Activated CD4-positive, CD25-positive, alpha-beta regulatory T cell treated with anti-CD3 and anti-CD28 coated beads, Interleukin-2, amount 50 U/mL, for 16 hours (primary cell): ENCODE data around the gene EZH2.

Experiments
- DNase-seq: peaks from one replicate; pipeline ENCODE4 v3.0.0-alpha.2; 2020; ENCODE audit warnings: low read depth, low spot score

EZH2 gene

DNA sequence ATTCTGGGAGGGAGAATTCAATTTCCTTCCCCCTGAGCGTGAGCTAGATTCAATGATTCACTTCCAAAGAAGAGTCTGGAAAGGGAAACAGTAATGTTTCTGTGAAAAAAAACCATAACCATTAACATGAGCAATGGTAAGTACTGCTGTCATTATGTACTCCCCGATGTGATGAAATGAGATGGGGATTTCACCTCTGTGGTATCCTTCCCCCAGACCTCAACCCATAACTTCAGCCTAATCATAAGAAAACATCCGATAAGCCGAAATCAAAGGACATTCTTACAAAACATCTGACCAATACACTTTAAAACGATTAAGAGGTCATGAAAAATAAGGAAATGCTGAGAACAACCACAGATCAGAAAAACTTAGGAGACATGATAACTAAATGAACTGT lies 27.2 kb downstream of the EZH2 start:
- no peak for DNase-seq

DNA sequence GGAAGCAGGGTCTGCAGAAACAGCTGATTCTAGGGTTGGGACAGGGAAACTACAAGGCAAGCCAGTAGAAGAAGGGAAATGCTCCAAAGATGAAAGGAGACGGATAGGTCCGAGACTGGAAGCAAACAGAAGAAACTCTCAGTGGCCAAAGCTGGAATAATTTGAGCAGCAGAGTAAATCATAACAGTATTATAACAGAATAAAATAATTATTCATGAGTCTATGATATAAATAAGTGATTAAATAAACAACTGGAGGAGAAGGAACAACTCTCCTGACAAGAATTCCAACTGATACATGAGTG lies 27.6 kb downstream of the EZH2 start:
- DNase-seq, result no peak

DNA sequence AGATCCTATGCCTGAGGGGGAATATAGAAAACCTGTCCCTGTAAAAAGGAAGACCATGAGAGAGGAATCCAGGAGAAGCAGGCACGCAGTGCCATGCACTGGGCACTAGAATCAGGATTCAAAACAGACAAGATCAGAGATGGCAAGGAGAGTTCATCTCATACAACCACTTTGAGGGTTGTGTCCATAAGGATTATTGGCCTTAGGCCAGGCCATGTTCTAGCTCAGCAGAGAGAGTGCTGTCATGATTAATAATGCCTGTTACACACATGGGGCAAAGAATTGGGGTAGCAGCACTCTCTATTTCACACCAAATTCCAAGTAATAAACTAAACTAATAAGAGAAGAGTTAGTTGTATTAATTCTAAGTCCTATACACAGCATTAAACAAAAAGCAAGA lies 29.1 kb downstream of the EZH2 start:
- no peak for DNase-seq

DNA sequence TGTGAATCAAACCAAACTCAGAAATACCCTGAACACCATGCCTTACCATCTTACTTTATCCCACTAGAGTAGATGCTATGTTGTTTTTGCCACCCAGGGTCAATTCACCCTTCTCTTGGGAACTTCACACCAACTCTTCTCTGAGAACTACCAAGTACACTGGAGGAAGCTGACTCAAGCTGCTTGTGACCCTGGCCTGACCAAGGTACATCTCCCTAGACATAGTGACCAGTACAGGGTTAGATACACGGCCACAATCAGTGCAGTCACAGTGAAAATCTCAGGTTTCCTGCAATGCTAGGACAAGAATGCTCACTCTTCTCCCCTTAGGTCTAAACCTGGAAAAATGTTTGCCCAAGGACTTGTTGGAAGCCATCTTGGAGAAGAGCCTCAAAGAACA lies 31.8 kb downstream of the EZH2 start:
- DNase-seq, result no peak

DNA sequence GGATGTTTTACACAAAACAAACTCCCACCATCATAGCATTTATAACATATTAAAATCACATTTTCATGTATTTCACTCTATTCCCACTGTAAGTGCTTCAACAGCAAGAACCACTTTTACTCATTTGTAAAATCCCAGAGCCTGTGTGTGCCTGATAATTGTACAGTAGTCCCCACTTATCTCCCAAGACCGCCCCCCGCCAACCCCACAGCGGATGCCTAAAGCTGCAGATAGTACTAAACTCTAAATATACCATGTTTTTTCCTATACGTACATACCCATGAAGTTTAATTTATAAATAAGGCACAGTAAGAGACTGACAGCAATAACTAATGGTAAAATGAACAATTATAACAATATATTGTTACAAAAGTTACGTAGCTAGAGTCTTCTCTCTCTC lies 33.5 kb downstream of the EZH2 start:
- DNase-seq, result no peak

DNA sequence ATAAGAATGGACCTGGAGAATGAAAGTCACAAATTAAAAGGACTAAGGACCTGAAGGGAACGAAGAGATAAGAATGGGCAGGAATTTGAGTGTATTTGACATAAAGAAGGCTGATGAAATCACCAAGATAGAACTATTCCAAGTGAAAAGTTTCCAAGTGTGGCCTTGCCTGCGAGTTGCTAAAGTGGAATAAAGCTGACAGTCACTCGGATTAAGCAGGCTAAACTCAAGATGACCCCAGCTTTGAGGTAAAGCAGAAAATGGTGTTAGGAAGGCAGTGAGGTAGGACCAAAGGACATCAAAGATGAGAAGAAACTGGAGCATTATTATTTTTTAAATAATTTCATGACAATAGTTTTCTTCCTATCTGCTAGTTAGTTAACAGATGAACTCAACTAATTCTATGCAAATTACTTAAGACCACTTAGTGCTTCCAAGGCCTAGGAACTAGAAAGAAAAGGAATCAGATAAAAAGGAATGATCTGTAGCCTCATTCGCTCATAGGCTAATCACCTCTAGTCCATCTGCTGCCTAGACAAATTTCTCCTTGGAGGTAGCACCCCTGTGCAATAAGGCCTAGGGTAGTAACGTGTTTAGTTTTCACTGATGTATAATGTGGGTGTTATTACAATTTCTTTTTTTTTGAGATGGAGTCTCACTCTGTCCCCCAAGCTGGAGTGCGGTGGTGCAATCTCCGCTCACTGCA lies 34.5 kb downstream of the EZH2 start:
- DNase-seq, result no peak

DNA sequence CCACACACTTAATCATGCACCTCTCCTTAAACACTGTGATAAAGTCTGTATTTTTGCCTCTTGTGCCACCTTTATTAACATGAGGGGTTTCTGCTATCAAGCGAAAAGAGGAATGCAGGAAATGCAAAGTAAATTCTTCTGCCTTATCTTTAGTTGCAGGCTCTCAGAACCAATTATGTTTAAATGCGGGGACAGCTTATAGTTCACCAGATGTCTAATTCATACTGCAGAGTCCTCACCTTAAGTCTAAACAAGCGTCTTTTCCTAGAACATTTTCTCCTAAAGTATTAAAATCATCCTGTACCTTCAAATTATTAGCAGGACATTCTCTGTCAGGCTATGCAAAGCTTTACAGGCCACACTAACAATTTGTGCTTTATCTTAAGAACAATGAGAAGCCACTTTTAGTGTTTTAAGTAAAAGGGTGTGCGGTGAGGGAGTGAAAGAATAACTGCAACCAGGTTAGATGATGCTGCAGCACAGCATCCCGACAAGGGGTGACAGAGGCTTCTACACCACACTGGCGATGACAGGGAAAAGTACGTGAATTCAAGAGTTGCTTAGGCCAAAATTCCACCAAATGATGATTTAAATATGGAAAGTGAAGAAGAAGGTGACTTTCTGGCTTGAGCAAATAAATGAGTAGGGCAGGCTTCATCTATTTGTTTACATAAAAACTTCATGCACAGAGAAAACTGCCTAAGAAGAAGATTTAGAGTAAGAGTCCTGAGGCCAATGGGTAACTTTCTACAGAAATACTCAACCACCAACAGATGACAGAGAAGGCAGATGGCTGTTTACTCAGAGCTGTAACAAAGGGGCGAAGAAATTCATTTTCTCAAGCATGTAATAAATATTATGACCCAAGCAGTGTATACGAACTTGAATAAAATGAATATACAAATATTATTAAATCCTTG lies 36.0 kb downstream of the EZH2 start:
- no peak for DNase-seq

DNA sequence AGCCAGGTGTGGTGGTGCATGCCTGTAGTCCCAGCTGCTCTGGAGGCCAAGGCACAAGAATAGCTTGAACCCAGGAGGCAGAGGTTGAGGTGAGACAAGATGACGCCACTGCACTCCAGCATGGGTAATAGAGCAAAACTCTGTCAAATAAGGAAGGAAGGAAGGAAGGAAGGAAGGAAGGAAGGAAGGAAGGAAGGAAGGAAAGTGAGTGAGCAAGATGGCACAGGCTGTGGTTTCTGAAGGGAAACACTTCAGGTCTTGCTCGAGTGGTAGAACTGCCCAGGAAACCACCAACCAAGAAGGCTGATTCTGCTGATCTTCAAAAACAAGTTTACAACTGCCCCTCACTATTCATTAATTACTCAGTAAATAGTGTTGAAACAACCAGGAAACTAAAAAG lies 45.2 kb downstream of the EZH2 start:
- no peak for DNase-seq

DNA sequence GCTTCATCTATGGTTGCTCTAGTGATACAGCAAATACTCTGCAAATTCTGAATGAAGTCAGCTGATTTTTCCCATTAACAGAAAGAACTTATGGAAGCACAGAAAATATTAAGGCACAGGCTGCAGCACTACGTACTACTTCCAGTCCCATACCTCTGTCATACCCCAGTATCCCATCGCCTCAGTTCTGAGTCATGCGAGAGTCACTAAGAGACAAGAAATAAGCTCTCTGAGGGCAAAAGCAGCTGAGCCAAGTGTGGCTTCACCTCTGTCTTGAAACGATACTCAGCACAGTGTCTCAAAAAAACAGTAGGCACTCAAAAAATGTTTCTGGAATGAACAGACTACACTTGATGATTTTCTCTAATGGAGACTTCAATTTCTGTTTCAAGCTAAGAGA lies 48.2 kb downstream of the EZH2 start:
- no peak for DNase-seq

DNA sequence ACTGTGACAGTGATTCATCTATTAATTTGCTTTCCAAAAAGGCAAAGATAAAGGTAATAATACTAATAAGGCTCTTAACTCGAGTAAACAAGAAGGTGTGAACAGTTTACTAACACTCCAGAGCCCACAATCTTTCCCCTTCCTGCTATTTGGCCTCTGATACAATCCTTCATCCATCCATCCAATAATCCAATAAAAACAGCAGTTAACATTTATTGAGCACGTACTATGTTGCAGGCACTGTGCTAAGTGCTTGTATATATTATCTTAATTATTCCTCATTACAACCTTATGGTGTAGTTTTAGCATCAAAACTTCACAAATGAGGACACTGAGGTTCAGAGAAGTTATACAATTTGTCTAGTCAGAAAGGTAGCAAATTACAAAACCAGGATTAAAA lies 49.5 kb downstream of the EZH2 start:
- no peak for DNase-seq

DNA sequence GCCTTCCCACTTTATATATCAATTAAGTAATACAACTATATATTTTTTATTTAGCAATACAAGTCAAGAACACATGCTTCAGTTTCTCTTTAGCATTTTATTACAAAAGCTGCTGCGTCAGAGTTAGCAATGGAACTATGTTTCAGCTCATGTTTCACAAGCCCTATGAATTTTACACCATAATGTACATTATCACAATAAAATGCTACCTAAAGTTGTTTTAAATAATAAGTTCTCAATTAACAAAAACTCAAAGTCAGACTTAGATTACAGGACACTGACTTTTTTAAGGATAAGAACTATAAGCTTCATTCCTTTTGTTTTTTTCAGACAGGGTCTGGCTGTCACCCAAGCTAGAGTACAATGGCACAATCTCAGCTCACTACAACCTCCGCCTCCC lies 52.3 kb downstream of the EZH2 start:
- no peak for DNase-seq

DNA sequence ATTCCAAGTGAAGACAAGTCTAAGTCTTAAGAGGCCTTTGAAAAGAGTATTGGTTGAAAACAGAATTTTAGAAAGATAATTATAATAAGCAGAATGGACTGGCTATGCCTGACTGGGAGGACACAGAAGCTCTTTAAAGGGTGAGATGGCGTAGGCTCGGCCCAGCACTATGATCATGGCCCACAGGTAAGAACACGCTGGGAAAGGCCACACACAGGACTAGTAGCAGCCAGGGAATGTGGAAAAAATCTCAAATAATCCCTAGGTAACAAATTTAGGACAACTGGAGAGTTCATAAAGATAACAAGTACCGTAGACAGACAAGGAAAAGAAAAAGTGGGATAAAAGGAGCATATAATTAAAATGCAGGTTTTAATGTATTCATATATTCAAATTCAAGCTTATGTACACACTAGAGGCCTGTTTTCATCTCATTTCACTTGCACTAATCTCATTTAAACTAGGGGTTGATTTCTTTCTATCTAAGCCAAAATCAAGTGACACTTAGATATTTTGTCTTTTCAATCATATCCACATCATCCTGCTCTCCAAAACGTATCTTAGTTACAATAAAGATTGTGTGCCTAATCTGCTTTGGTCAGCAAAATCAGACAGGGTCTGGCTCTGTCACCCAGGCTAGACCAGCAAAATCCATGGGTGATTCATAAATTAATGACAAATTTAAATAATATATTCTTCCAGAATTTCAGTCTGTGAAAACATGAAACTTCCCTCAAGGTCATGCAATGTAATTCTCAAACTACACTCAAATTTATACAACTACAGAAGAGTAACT lies 53.0 kb downstream of the EZH2 start:
- no peak for DNase-seq

DNA sequence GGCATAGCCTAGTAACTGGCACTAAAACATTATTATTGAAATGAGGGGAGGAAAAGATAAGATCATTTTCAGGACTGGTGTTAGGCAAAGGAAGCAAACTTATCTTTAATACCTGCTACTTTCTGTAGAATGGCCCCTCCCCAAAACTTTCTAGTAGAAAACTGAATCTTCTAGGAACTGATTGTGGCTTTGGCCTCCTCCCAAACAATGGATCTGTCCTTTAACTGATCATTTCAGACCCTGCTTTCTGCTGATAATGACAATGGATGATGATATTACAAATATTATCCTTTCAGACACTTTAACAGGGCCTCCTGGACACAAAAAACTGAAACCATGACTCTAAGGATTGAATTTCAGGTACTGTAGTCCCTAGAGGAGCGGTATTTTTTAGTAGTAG lies 55.1 kb downstream of the EZH2 start:
- no peak for DNase-seq

DNA sequence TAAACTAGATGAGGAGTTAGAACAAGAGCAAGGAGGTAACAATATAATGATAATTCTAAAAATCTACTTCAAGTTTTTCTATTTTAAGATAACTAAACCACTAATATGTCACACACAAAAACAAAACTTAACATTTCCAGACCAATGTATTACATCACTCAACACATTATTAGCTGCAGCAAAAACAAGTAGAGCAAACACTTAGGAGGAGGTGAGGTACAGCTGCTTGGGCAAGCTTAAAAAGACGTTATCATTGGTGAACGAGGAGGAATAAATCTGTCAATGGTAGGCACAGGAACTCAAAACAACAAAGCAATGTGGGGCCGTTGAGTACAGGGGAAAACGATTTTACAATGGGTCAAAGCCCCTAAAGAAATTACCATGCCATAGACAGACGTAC lies 58.8 kb downstream of the EZH2 start:
- DNase-seq, result no peak

DNA sequence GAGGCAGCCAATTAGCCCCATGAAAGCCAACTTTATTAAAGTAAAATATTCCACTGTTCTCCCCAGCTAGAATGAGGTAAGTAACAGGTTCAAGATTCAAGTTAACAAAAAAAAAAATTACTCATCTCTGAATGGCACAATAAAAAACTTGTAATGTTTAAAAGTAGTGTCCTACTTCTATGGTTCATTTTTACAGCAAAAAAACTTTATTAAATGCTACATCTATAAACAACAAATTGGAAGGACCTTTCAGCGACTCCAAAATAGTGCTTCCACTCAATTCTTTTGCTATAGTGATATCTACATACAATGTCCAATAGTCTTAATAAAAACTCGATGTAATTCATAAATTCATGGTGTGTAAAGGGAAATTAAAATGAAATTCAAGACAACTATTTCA lies 59.2 kb downstream of the EZH2 start:
- DNase-seq, result no peak

DNA sequence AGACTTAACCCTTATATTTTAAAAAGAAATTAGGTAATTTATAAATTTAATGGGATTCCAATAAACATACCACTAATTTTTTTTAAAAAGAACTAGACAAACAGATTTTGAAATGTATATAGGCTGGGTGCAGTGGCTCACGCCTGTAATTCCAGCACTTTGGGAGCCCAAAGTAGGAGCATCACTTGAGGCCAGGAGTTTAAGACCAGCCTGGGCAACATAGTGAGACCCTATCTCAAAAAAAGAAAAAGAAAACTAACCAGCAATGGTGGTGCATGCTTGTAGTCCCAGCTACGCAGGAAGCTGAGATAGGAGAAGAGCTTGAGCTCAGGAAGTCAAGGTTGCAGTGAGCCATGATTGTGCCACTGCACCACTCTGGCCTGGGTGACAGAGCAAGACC lies 62.7 kb downstream of the EZH2 start:
- DNase-seq, result no peak

DNA sequence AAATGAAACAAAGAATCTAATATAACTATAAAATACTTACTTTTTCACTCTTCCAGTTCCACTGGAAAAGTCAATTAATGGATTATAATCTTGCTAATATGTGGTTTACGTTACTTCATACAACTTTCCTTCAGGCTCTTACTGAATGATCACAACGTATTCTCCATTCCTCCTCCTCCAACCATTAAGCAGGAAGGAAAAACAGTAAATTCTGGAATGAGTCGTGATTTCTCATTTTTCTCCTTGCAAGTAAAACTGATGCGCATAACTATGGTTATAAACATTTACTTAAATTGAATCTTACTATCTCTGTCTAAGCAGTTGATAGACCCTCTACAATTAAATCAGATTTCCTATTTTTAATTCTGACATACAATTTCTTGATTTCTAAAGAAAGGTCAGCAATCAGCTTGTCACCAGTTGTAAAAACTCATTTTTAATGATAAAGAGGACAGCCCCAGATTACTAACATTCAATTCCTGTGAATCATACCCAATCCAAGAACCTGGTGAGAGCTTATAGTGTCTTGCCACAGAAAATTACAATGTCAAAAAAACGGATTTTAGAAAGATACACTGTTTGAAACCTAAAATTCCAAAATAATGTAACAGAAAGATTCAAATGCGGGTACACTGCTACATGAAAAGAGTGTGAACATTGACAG lies 64.3 kb downstream of the EZH2 start:
- DNase-seq, result no peak

DNA sequence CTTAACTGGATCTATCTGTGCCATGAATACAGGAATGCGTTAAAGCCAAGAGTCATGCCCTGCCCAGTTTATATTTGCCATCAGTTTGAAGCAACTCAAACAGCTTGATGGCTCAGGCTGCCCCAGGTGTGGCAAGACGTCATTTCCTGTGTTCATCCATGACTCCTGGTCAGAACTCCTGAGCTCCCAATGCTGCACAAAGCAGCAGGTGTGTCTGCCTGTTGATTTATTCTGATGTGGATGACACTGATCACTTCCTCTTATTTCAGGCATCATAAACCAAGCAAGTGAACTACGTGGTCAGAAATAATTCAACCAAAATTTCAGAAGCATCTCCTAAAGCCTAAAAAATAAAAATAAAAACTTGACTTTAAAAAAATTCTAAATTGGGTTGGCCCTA lies 68.5 kb downstream of the EZH2 start:
- no peak for DNase-seq

DNA sequence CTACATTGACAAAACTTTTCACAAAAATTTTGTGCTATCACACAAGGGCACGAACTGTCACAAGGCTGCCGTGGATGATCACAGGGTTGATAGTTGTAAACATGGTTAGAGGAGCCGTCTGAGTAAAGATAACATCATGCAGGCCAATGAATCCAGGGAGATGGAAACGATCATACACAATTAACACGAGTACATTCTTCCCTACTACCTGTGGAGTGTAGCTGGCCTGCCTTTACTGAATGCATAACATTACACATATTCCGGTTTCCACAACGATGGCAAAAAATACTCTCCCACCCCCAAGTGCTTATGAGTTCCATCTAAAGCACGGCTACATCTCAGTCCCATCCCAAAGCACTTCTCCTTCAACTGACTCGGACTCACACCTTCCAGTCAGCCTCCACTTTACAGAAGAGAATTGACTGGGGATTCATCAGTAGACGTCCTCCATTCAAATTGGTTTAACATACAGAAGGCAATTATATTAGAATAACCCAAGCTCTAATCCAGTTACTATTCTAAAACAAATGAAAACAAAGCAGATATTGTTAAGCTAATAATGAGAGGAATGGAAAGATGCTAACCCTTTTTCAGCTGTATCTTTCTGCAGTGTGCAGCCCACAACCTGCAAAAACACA lies 69.0 kb downstream of the EZH2 start:
- no peak for DNase-seq

DNA sequence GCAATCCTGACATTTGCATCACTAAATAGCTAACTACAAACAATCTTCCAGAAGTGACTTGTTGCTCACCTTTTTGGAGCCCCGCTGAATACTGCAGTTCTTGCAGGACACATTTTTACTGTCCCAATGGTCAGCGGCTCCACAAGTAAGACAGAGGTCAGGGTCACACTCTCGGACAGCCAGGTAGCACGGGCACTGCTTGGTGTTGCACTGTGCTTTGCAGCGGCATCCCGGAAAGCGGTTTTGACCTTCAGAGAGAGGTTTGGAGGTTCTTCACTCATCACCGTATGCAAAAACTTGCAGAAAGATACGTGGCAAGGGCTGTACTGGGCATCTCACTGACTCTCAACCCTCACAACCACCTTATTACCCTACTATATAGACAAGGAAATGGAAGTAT lies 70.2 kb downstream of the EZH2 start:
- no peak for DNase-seq

DNA sequence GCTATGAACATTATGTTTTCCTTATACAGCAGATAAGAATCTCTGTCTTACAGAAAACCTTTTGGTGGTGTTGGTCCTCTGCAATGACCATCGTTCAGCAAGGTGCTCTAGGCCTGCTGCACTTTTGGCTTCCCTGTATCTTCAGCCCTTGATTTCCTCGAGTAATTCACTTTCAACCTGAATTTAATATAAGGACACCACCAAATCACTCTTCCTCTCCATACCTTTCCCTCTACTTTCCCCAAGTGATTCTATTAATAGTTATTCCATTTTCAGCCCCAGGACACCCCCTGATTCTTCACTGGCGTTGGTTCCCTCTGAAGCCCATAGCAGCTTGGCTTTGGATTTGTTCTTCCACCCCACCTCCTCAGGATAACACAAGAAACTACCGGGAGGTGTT lies 72.2 kb downstream of the EZH2 start:
- no peak for DNase-seq

DNA sequence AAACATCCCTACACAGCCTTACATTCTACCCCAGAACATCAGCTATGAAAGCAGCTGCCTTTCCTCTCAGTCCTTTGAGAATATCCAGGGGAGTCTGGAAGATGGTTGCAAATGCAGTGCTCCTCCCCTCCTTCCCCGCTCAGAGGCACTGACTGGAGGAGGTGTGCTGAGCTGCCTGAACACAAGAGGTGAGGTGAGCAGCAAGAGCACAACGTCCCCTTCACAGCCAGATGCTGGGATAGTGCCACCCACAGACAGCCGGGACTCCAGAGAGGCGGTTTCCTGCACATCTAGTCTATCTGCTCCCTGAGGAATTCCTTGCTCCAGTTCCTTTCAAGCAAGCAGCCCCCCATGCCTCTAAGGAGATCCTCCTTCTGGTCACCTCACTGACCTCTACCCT lies 74.2 kb downstream of the EZH2 start:
- no peak for DNase-seq
